Common myeloid progenitor, CD34-positive (primary cell): ENCODE data around the gene YAE1.

ENCODE experiments used
- CTCF ChIA-PET: fragments of 350-600 bp; sonication (Branson Sonifier 250); formaldehyde crosslinking; loops from one replicate; lab custom pipeline; 2021; ENCODE audit warnings: antibody characterized with exemption; lab: Charles Lee
- POLR2A ChIA-PET: fragments of 350-600 bp; sonication (Branson Sonifier 250); formaldehyde crosslinking; loops from one replicate; lab custom pipeline; 2021; ENCODE audit warnings: antibody characterized with exemption; lab: Charles Lee
- DNase-seq, 3 donors: peaks; one replicate each; pipeline versions ENCODE4 v3.0.0 to v3.0.0-alpha.2; 2013
- H3K27ac ChIP-seq, 2 experiments: 1 replicate in 1 of 2; 2 replicates in 1 of 2; pipeline ENCODE4 v1.7.0; 2013; ENCODE audit warnings: inconsistent platforms in 2 of 2, low read length in 2 of 2, mild to moderate bottlenecking in 2 of 2, low read depth in 1 of 2, moderate library complexity in 1 of 2; ENCODE audit not compliant: severe bottlenecking in 2 of 2, insufficient read depth in 1 of 2, poor library complexity in 1 of 2
- H3K27me3 ChIP-seq, 5 experiments: replicated peaks in 2 of 5; 1 replicate in 3 of 5; 2 replicates in 2 of 5; pipeline versions ENCODE4 v1.6.1 to v1.7.0; 2013; ENCODE audit warnings: low read length in 4 of 5, mild to moderate bottlenecking in 2 of 5, moderate library complexity in 2 of 5, inconsistent platforms in 1 of 5; ENCODE audit not compliant: insufficient read depth in 5 of 5, control insufficient read depth in 4 of 5
- H3K36me3 ChIP-seq, 4 experiments: 1 replicate in 2 of 4; 2 replicates in 2 of 4; pipeline versions ENCODE4 v1.6.1 to v1.7.0; 2013; ENCODE audit warnings: low read length in 3 of 4, control low read depth in 1 of 4, mild to moderate bottlenecking in 1 of 4; ENCODE audit not compliant: control insufficient read depth in 4 of 4, insufficient read depth in 4 of 4
- H3K4me1 ChIP-seq, 4 experiments: 1 replicate in 3 of 4; 2 replicates in 1 of 4; pipeline versions ENCODE4 v1.6.1 to v1.7.1; 2013; ENCODE audit warnings: low read length in 3 of 4, mild to moderate bottlenecking in 3 of 4, control low read depth in 1 of 4, inconsistent platforms in 1 of 4, moderate library complexity in 1 of 4; ENCODE audit not compliant: control insufficient read depth in 4 of 4, insufficient read depth in 4 of 4; ENCODE audit errors: control extremely low read depth in 1 of 4
- H3K4me3 ChIP-seq, 7 experiments: 1 replicate in 4 of 7; 2 replicates in 3 of 7; pipeline versions ENCODE4 v1.5.1 to v1.7.0; 2013; ENCODE audit warnings: mild to moderate bottlenecking in 7 of 7, low read length in 6 of 7, moderate library complexity in 6 of 7, inconsistent platforms in 2 of 7, low read depth in 2 of 7, control low read depth in 1 of 7; ENCODE audit not compliant: insufficient read depth in 4 of 7, control insufficient read depth in 1 of 7; ENCODE audit errors: extremely low read depth in 1 of 7
- H3K9me3 ChIP-seq, 5 experiments: 1 replicate in 4 of 5; 2 replicates in 1 of 5; pipeline versions ENCODE4 v1.6.1 to v1.7.1; 2013; ENCODE audit warnings: low read length in 4 of 5, mild to moderate bottlenecking in 2 of 5, inconsistent platforms in 1 of 5, low read depth in 1 of 5, moderate library complexity in 1 of 5; ENCODE audit not compliant: control insufficient read depth in 4 of 5, insufficient read depth in 2 of 5; ENCODE audit errors: control extremely low read depth in 1 of 5
- WGBS: methylation state at CpG from one replicate; pipeline ENCODE4 v1.1.5; 2013; ENCODE audit not compliant: insufficient coverage; 5-methylcytosine and 5-hydroxymethylcytosine counted together

The YAE1 gene

GRCh38 chr7:39560997-39561396 lies 5.2 kb upstream of the YAE1 start:
- H3K27me3 ChIP-seq: no peaks in the 10 kb centered on the region
- no peak for DNase-seq
- ChIA-PET POLR2A (no interaction called here), CTCF (no interaction called here)
- no peak overlapping the region for H3K4me3 ChIP-seq
- H3K27ac ChIP-seq: no peak overlapping the region
- WGBS: 100% methylated on average over 1 of the region's 1 CpG
- H3K36me3 ChIP-seq: no peaks in the 10 kb centered on the region
- peaks cover 2 to 8% (median 5%) of the 10 kb centered on the region in 4 experiments for H3K4me1 ChIP-seq
- H3K9me3 ChIP-seq: no peaks in the 10 kb centered on the region

DNA sequence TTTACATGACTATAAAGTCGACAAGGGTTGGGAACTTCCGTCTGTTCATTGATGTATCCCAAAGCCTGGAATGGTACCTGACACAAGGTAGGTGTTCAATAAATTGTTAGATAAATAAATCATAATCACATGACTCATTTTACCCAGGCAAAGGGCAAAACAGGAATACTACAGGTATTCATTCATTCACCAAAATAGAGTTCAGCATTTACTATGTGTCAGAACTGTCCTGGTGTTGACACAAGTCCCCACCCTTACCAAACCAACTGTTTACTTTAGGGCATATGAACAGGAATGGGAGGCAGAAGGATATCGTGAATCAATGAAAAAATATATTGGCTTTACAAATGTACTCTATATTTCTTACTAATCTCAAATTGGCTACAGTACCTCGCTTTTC lies 666 bp upstream of the YAE1 start:
- Histone ChIP-seq H3K27ac (peak overlapping the region; percentile 66 to 82), H3K4me3 (peak overlapping the region in 6 of 7 experiments; percentile 90 to 100 (median 98)), H3K36me3 (peaks cover 0 to 9% (median 1%) of the 10 kb centered on the region in 4 experiments), H3K9me3 (no peaks in the 10 kb centered on the region), H3K4me1 (peaks cover 6 to 15% (median 14%) of the 10 kb centered on the region in 4 experiments), H3K27me3 (no peaks in the 10 kb centered on the region)
- CTCF ChIA-PET: no interaction called here
- DNase-seq: peak in 1 of 3 donors; percentile 4
- no CpG with 5 or more reads among the region's 4 CpGs for WGBS
- POLR2A ChIA-PET: no interaction called here

GRCh38 chr7:39567294-39567693 lies 1.1 kb downstream of the YAE1 start:
- peaks cover 6 to 15% (median 14%) of the 10 kb centered on the region in 4 experiments for H3K4me1 ChIP-seq
- H3K27ac ChIP-seq: no peak overlapping the region
- peak overlapping the region in 6 of 7 experiments; percentile 25 to 100 (median 98) for H3K4me3 ChIP-seq
- H3K36me3 ChIP-seq: peaks cover 0 to 20% (median 7%) of the 10 kb centered on the region in 4 experiments
- ChIA-PET CTCF (interaction anchor here (1.2 kb wide), 2 partner anchors 11 to 12 kb away, joined by 3 to 4 read pairs; no protein-coding TSS in a partner anchor), POLR2A (interaction anchor here (1.3 kb wide), 1 partner anchor 13 kb away, joined by 3 read pairs; no protein-coding TSS in a partner anchor)
- WGBS: no CpG with 5 or more reads among the region's 2 CpGs
- H3K9me3 ChIP-seq: no peaks in the 10 kb centered on the region
- no peaks in the 10 kb centered on the region for H3K27me3 ChIP-seq
- no peak for DNase-seq

DNA sequence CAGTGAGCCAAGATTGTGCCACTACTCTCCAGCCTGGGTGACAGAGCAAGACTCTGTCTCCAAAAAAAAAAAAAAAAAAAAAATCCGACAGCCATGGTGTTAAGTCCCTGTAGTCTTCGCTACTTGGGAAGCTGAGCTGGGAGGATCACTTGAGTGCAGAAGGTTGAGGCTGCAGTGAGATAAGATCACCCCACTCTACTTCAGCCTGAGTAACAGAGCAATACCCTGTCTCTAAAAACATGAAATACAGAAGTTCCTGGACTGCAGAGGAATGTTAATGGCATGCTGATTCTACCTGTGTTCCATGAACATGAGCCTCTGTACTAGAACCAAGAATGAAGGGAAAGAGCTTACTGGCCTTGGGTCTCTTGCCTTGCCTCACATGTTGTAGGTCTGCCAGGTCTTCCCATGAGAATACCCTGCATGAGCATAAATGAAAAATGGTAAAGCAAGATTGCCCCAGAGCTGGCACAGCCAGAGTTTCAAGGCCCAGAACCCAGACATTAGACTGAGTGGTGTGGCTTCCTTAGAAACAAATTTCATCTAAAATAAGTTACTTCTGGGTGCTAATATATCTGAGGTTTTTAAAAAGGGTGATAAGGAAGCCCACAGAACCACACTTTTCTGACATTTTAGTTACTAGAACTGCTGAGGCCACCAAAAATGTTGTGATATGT lies 8.6 kb downstream of the YAE1 start:
- ChIA-PET POLR2A (no interaction called here), CTCF (interaction anchor here (11.2 kb wide), 1 partner anchor 172 kb away, joined by 389 read pairs; no protein-coding TSS in a partner anchor)
- DNase-seq: no peak

GRCh38 chr7:39577229-39577874 lies 11.1 kb downstream of the YAE1 start:
- DNase-seq: no peak
- CTCF ChIA-PET: interaction anchor here (1.0 to 11.2 kb wide), 6 partner anchors 8 to 370 kb away, joined by 3 to 389 read pairs (median 4); partner anchors contain the start of genes RALA and YAE1
- 97% methylated on average over 26 of the region's 27 CpGs for WGBS
- POLR2A ChIA-PET: no interaction called here
- Histone ChIP-seq H3K9me3 (no peaks in the 10 kb centered on the region), H3K36me3 (peaks cover 0 to 10% (median 3%) of the 10 kb centered on the region in 4 experiments), H3K27ac (no peak overlapping the region), H3K4me1 (peaks cover 0 to 6% (median 2%) of the 10 kb centered on the region in 4 experiments), H3K27me3 (no peaks in the 10 kb centered on the region), H3K4me3 (no peak overlapping the region)

More for the DNA sequence above, 8.6 kb downstream of the YAE1 start:
- Histone ChIP-seq H3K4me3 (no peak overlapping the region), H3K4me1 (no peaks in the 10 kb centered on the region), H3K27ac (no peak overlapping the region), H3K36me3 (peaks cover 0 to 29% (median 10%) of the 10 kb centered on the region in 4 experiments), H3K9me3 (no peaks in the 10 kb centered on the region), H3K27me3 (no peaks in the 10 kb centered on the region)
- 100% methylated on average over 1 of the region's 2 CpGs for WGBS

DNA sequence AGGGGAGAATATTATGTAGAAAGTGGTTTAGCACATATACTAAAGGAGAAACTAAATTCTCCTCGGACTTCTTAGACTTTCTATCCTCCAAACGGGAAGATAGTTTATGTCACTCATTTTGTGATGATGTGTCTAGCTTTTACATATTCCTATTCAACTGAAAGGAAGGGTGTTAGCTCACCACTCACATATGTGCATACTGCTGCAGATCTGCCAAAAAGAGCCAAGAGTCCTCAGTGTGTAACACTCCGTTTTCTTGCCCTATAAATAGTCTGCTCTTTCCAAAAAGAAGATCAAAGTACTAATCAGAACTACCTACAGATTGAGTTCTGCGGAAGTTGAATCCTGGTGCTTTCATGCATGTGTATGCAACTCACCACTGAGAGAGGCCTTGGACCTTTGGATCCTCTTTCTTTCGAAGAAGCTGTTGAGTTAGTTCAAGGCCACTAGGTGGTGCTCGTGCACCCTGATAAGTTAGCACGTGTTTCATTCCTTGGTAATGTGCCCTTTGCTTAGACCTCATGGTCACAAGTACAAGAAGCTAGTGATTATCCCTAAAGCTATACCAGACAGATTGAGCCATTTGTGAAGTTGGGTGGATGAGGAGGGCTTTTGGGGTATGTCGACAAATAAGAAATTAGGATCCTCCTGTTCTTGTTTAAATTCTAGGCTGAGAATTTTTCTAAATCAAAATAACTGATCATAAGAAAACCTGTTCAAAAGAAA lies 14.1 kb downstream of the YAE1 start:
- CTCF ChIA-PET: interaction anchor here (0.7 to 11.2 kb wide), 31 partner anchors 9 to 472 kb away, joined by 3 to 389 read pairs (median 5); partner anchors contain the start of genes RALA and YAE1
- no peaks in the 10 kb centered on the region for H3K9me3 ChIP-seq
- WGBS: 27% methylated on average over 5 of the region's 8 CpGs

More for the DNA sequence above, 14.1 kb downstream of the YAE1 start:
- no peak overlapping the region for H3K27ac ChIP-seq
- peak; percentile 92 to 96 (median 93) for DNase-seq
- no peak overlapping the region for H3K4me3 ChIP-seq
- POLR2A ChIA-PET: interaction anchor here (0.9 kb wide), 2 partner anchors 8 to 13 kb away, joined by 3 read pairs; no protein-coding TSS in a partner anchor
- peaks cover 0 to 2% (median under 1%) of the 10 kb centered on the region in 4 experiments for H3K36me3 ChIP-seq
- peaks cover 0 to 6% (median 3%) of the 10 kb centered on the region in 4 experiments for H3K4me1 ChIP-seq
- no peaks in the 10 kb centered on the region for H3K27me3 ChIP-seq
